ENCODE results near the gene TGFBR2.

Gene TGFBR2

GRCh38 chr3:30602946-30603345 lies 3.5 kb upstream of the TGFBR2 start:
- no peak for DNase-seq (ENCODE audit: low read depth, low spot score)

GRCh38 chr3:30604093-30604492 lies 2.3 kb upstream of the TGFBR2 start:
- DNase-seq (ENCODE audit: low read depth, low spot score): no peak

GRCh38 chr3:30604558-30604957 lies 1.8 kb upstream of the TGFBR2 start:
- DNase-seq (ENCODE audit: low read depth, low spot score): no peak

GRCh38 chr3:30605005-30605404 lies 1.4 kb upstream of the TGFBR2 start:
- DNase-seq (ENCODE audit: low read depth, low spot score): no peak

GRCh38 chr3:30605706-30606300 lies 598 bp upstream of the TGFBR2 start:
- DNase-seq (ENCODE audit: low read depth, low spot score): no peak

- DNase-seq (ENCODE audit: low read depth, low spot score): no peak
Measured at GRCh38 chr3:30607032-30607833, 832 bp downstream of the TGFBR2 start.

- DNase-seq (ENCODE audit: low read depth, low spot score): no peak
Measured at GRCh38 chr3:30608598-30608947, 2.2 kb downstream of the TGFBR2 start.

GRCh38 chr3:30609930-30610701 lies 3.7 kb downstream of the TGFBR2 start:
- DNase-seq (ENCODE audit: low read depth, low spot score): no peak

- no peak for DNase-seq (ENCODE audit: low read depth, low spot score)
Measured at GRCh38 chr3:30610702-30611368, 4.4 kb downstream of the TGFBR2 start.

GRCh38 chr3:30611613-30612436 lies 5.4 kb downstream of the TGFBR2 start:
- no peak for DNase-seq (ENCODE audit: low read depth, low spot score)

GRCh38 chr3:30612437-30613132 lies 6.2 kb downstream of the TGFBR2 start:
- no peak for DNase-seq (ENCODE audit: low read depth, low spot score)

GRCh38 chr3:30613133-30613825 lies 6.9 kb downstream of the TGFBR2 start:
- DNase-seq (ENCODE audit: low read depth, low spot score): no peak

GRCh38 chr3:30614373-30614772 lies 8.0 kb downstream of the TGFBR2 start:
- no peak for DNase-seq (ENCODE audit: low read depth, low spot score)

GRCh38 chr3:30614943-30615342 lies 8.5 kb downstream of the TGFBR2 start:
- no peak for DNase-seq (ENCODE audit: low read depth, low spot score)

GRCh38 chr3:30615615-30616346 lies 9.4 kb downstream of the TGFBR2 start:
- no peak for DNase-seq (ENCODE audit: low read depth, low spot score)

GRCh38 chr3:30616347-30617027 lies 10.1 kb downstream of the TGFBR2 start:
- DNase-seq (ENCODE audit: low read depth, low spot score): no peak

GRCh38 chr3:30617069-30617468 lies 10.7 kb downstream of the TGFBR2 start:
- no peak for DNase-seq (ENCODE audit: low read depth, low spot score)

- no peak for DNase-seq (ENCODE audit: low read depth, low spot score)
Measured at GRCh38 chr3:30617653-30618052, 11.3 kb downstream of the TGFBR2 start.

- no peak for DNase-seq (ENCODE audit: low read depth, low spot score)
Measured at GRCh38 chr3:30618526-30618925, 12.1 kb downstream of the TGFBR2 start.
